ENCODE data around the gene COL6A5. TPM values are rescaled to one million over a fixed set of nuclear protein-coding genes. Genes with fewer than 3 reads are reported as not detected.

Gene COL6A5
- polyA plus RNA-seq, 3 donors = not detected

DNA sequence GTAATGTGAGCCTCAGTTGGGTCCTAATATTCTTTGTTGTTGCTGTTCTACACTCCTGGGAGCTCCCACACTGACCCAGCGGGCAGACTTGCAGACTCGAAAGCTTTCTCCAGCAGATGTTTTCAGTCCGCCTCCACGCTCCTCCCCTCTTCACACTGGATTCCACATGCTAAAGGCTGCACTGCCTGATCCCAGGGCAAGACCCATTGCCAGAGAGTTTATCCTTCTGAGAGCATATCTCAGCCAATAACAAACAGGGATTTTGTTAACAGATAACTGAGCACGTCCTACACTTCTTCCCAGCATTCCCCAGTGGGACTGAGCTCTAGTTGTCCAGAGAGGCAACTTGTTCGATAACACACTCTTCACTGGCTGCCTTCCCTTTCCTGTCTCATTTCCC is 163.5 kb downstream of the COL6A5 start:
- Histone ChIP-seq H3K9ac (ENCODE audit: insufficient read depth, low read length, poor library complexity, severe bottlenecking) (no peak overlapping the region), H3K36me3 (replicated peaks in 1 of 2; ENCODE audit: control insufficient read depth in 1 of 2, insufficient read depth in 2 of 2, low read length in 2 of 2) (no peaks in the 10 kb centered on the region), H3K79me2 (ENCODE audit: insufficient read depth, low read length) (no peaks in the 10 kb centered on the region), H3K4me3 (replicated peaks in 1 of 3; ENCODE audit: low read depth in 2 of 3, low read length in 3 of 3) (no peak overlapping the region), H3K27me3 (ENCODE audit: control insufficient read depth in 2 of 2, insufficient read depth in 2 of 2, low read length in 2 of 2) (peaks cover 0 to 3% of the 10 kb centered on the region in 2 donors), H3K4me1 (ENCODE audit: control insufficient read depth in 1 of 2, insufficient read depth in 2 of 2, low read length in 2 of 2) (no peaks in the 10 kb centered on the region), H3K27ac (ENCODE audit: low read depth in 1 of 2, low read length in 2 of 2) (no peak overlapping the region), H4K20me1 (ENCODE audit: insufficient read depth, low read length) (no peaks in the 10 kb centered on the region), H2AFZ (ENCODE audit: insufficient read depth, low read depth, low read length, poor library complexity, severe bottlenecking) (no peak overlapping the region), H3K9me3 (replicated peaks in 1 of 2; ENCODE audit: control insufficient read depth in 1 of 2, insufficient read depth in 1 of 2, low read length in 2 of 2) (no peaks in the 10 kb centered on the region), H3K4me2 (replicated peaks; ENCODE audit: extremely low read depth, low read length, poor library complexity, severe bottlenecking) (no peak overlapping the region)
- intact Hi-C loops (cut with micrococcal nuclease) = no loop called here
- 62% methylated on average over 3 of the region's 6 CpGs for WGBS (ENCODE audit: insufficient coverage)
- Mint-ChIP-seq H3K4me1 (no peaks in the 10 kb centered on the region), H3K4me3 (no peak overlapping the region), H3K27ac (no peak overlapping the region), H3K36me3 (no peaks in the 10 kb centered on the region), H3K9me3 (peaks cover 0 to 10% (median 0%) of the 10 kb centered on the region in 7 donors), H3K27me3 (ENCODE audit: low read depth in 3 of 3) (peaks cover 3 to 6% (median 6%) of the 10 kb centered on the region in 3 donors)
- no peak for DNase-seq
- TF ChIP-seq, protein P1, sequence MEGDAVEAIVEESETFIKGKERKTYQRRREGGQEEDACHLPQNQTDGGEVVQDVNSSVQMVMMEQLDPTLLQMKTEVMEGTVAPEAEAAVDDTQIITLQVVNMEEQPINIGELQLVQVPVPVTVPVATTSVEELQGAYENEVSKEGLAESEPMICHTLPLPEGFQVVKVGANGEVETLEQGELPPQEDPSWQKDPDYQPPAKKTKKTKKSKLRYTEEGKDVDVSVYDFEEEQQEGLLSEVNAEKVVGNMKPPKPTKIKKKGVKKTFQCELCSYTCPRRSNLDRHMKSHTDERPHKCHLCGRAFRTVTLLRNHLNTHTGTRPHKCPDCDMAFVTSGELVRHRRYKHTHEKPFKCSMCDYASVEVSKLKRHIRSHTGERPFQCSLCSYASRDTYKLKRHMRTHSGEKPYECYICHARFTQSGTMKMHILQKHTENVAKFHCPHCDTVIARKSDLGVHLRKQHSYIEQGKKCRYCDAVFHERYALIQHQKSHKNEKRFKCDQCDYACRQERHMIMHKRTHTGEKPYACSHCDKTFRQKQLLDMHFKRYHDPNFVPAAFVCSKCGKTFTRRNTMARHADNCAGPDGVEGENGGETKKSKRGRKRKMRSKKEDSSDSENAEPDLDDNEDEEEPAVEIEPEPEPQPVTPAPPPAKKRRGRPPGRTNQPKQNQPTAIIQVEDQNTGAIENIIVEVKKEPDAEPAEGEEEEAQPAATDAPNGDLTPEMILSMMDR (IDR thresholded peaks at IDR 0.05) = no peak

DNA sequence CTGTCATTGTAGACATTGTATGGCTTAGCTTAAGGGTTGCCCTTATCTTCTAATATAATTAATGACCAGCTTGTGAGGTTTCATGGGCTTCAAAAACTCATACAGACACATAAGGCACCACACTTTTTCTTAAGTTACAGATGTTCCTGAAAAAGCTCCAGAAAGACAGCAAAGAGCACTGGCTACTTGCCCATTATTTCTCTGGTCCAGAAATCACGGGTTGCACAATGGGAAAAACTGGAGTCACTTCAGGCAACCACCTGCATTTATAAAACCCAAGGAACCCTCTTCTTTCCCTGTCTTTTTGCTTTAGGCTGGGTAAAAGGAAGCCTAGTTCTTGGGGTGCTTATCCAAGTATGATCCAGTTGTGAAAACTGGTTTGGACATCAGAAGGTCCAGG is 169.2 kb downstream of the COL6A5 start:
- WGBS (ENCODE audit: insufficient coverage) = no CpG with 5 or more reads among the region's 1 CpG
- Histone ChIP-seq H2AFZ (ENCODE audit: insufficient read depth, low read depth, low read length, poor library complexity, severe bottlenecking) (no peak overlapping the region), H3K79me2 (ENCODE audit: insufficient read depth, low read length) (no peaks in the 10 kb centered on the region), H3K9me3 (replicated peaks in 1 of 2; ENCODE audit: control insufficient read depth in 1 of 2, insufficient read depth in 1 of 2, low read length in 2 of 2) (no peaks in the 10 kb centered on the region), H3K4me3 (replicated peaks in 1 of 3; ENCODE audit: low read depth in 2 of 3, low read length in 3 of 3) (no peak overlapping the region), H3K4me2 (replicated peaks; ENCODE audit: extremely low read depth, low read length, poor library complexity, severe bottlenecking) (no peak overlapping the region), H3K36me3 (replicated peaks in 1 of 2; ENCODE audit: control insufficient read depth in 1 of 2, insufficient read depth in 2 of 2, low read length in 2 of 2) (no peaks in the 10 kb centered on the region), H3K27ac (ENCODE audit: low read depth in 1 of 2, low read length in 2 of 2) (no peak overlapping the region), H3K4me1 (ENCODE audit: control insufficient read depth in 1 of 2, insufficient read depth in 2 of 2, low read length in 2 of 2) (no peaks in the 10 kb centered on the region), H3K9ac (ENCODE audit: insufficient read depth, low read length, poor library complexity, severe bottlenecking) (no peak overlapping the region), H4K20me1 (ENCODE audit: insufficient read depth, low read length) (no peaks in the 10 kb centered on the region), H3K27me3 (ENCODE audit: control insufficient read depth in 2 of 2, insufficient read depth in 2 of 2, low read length in 2 of 2) (peaks cover 22 to 30% of the 10 kb centered on the region in 2 donors)
- H3K36me3 Mint-ChIP-seq = peaks cover 0 to 2% of the 10 kb centered on the region in 2 donors
- peaks cover 0 to 6% (median 2%) of the 10 kb centered on the region in 7 donors for H3K9me3 Mint-ChIP-seq
- intact Hi-C loops (cut with micrococcal nuclease) = no loop called here
- H3K27ac Mint-ChIP-seq = no peak overlapping the region
- H3K27me3 Mint-ChIP-seq (ENCODE audit: low read depth in 3 of 3) = peaks cover 25 to 35% (median 31%) of the 10 kb centered on the region in 3 donors
- DNase-seq = no peak
- TF ChIP-seq, protein P1 (IDR thresholded peaks at IDR 0.05) = no peak
- H3K4me3 Mint-ChIP-seq = no peak overlapping the region
- no peaks in the 10 kb centered on the region for H3K4me1 Mint-ChIP-seq

Data from CD14-positive monocyte (primary cell).